HCT116 (cell line): Measurements from ENCODE around the gene GRK1. TPM values are rescaled to one million over a fixed set of nuclear protein-coding genes. Genes with fewer than 3 reads are reported as not detected.

ENCODE experiments used
- ATAC-seq: fragments of 200-7000 bp; cut with Tn5 transposase; 2 replicates; pipeline ENCODE4 v1.9.1; 2020; ENCODE audit warnings: mild to moderate bottlenecking, moderate library complexity
- BruUV-seq: library from RNA; stranded (reverse); fragments of 400-500 nt; replicated peaks from 2 replicates; lab custom pipeline; 2021; lab: Mats Ljungman, UMichigan
- CTCF ChIA-PET: fragments of 300-600 bp; sonication (Branson Sonifier 250); formaldehyde crosslinking; loops from one replicate; lab custom pipeline; 2021; ENCODE audit warnings: antibody characterized with exemption; lab: Charles Lee
- POLR2A ChIA-PET: fragments of 300-600, 350-600 bp; sonication (Branson Sonifier 250); formaldehyde crosslinking; loops from one replicate; lab custom pipeline; 2021; ENCODE audit warnings: antibody characterized with exemption; lab: Charles Lee
- RAD21 ChIA-PET, 2 experiments: fragments of 300-600 bp; sonication (Branson Sonifier 250); formaldehyde crosslinking; loops; one replicate each; lab custom pipeline; 2023; ENCODE audit warnings: low total read pairs in 2 of 2; ENCODE audit not compliant: uncharacterized antibody in 2 of 2, unreplicated experiment in 2 of 2, low non-redundant PET in 1 of 2; lab: Charles Lee
- DNase-seq: peaks from one replicate; pipeline ENCODE4 v3.0.0-alpha.2; 2010; ENCODE audit warnings: low read depth, low spot score
- H2AFZ ChIP-seq: fragments of 200-600 bp; shearing (Covaris generic), sonication (generic); 2 replicates; pipeline ENCODE4 v1.6.1; 2017; ENCODE audit warnings: low read depth, mixed run types, mixed read lengths, antibody characterized with exemption, low read length; ENCODE audit not compliant: poor library complexity, severe bottlenecking
- H3K27ac ChIP-seq: 2 replicates; pipeline ENCODE4 v1.5.1; 2012; ENCODE audit warnings: low read depth, low read length
- H3K27me3 ChIP-seq: fragments of 200-600 bp; sonication (generic); 2 replicates; pipeline ENCODE4 v1.6.1; 2016; ENCODE audit warnings: mixed run types, low read length, mixed read lengths; ENCODE audit not compliant: insufficient read depth
- H3K36me3 ChIP-seq, 2 experiments: fragments of 200-500 bp in 1 of 2; fragments of 200-600 bp in 1 of 2; sonication (Bioruptor generic) in 1 of 2; sonication (generic) in 1 of 2; 2 replicates each; pipeline versions ENCODE4 v1.5.1 to v1.6.1; 2014 to 2016; ENCODE audit warnings: low read length in 2 of 2, inconsistent platforms in 1 of 2, mixed read lengths in 1 of 2, mixed run types in 1 of 2; ENCODE audit not compliant: insufficient read depth in 2 of 2, control insufficient read depth in 1 of 2
- H3K4me1 ChIP-seq, 2 experiments: fragments of 200-600 bp in 1 of 2; sonication (generic) in 1 of 2; 2 replicates each; pipeline versions ENCODE4 v1.5.1 to v1.6.1; 2012 to 2017; ENCODE audit warnings: low read length in 2 of 2, inconsistent platforms in 1 of 2, mild to moderate bottlenecking in 1 of 2, mixed read lengths in 1 of 2, mixed run types in 1 of 2, moderate library complexity in 1 of 2; ENCODE audit not compliant: insufficient read depth in 2 of 2, control insufficient read depth in 1 of 2
- H3K4me2 ChIP-seq: fragments of 200-600 bp; sonication (generic); 2 replicates; pipeline ENCODE4 v1.6.1; 2017; ENCODE audit warnings: mixed run types, low read length, mixed read lengths
- H3K4me3 ChIP-seq, 2 experiments: fragments of 200-600 bp in 1 of 2; sonication (generic) in 1 of 2; replicated peaks in 1 of 2; 2 replicates each; pipeline ENCODE4 v1.5.1; 2011 to 2016; ENCODE audit warnings: low read length in 2 of 2, control low read depth in 1 of 2, low read depth in 1 of 2, mild to moderate bottlenecking in 1 of 2, mixed read lengths in 1 of 2, mixed run types in 1 of 2
- H3K79me2 ChIP-seq: fragments of 200-600 bp; sonication (generic); 2 replicates; pipeline ENCODE4 v1.6.1; 2017; ENCODE audit warnings: mild to moderate bottlenecking, mixed run types, low read length, moderate library complexity, mixed read lengths; ENCODE audit not compliant: insufficient read depth
- H3K9ac ChIP-seq: fragments of 200-600 bp; sonication (generic); 2 replicates; pipeline ENCODE4 v1.6.1; 2016; ENCODE audit warnings: low read length, mixed read lengths
- H3K9me2 ChIP-seq: fragments of 200-600 bp; sonication (generic), shearing (Covaris generic); 2 replicates; pipeline ENCODE4 v1.6.1; 2017; ENCODE audit warnings: mixed run types, mild to moderate bottlenecking, moderate library complexity; ENCODE audit not compliant: insufficient read depth
- H3K9me3 ChIP-seq, 2 experiments: fragments of 200-500 bp in 1 of 2; fragments of 200-600 bp in 1 of 2; sonication (Bioruptor generic) in 1 of 2; sonication (generic) in 1 of 2; 2 replicates each; pipeline ENCODE4 v1.6.1; 2014 to 2017; ENCODE audit warnings: low read length in 2 of 2, mixed read lengths in 2 of 2, inconsistent platforms in 1 of 2, low read depth in 1 of 2, mild to moderate bottlenecking in 1 of 2, mixed run types in 1 of 2, moderate library complexity in 1 of 2; ENCODE audit not compliant: control insufficient read depth in 1 of 2, insufficient read depth in 1 of 2
- H4K20me1 ChIP-seq: fragments of 200-600 bp; sonication (generic), shearing (Covaris generic); 2 replicates; pipeline ENCODE4 v1.6.1; 2017; ENCODE audit warnings: mixed run types, mild to moderate bottlenecking, moderate library complexity; ENCODE audit not compliant: insufficient read depth
- CBX3 ChIP-seq: IDR thresholded peaks from 2 replicates; pipeline ENCODE4 v1.6.1; 2012; ENCODE audit warnings: low read depth
- CEBPB ChIP-seq: IDR thresholded peaks from 2 replicates; pipeline ENCODE4 v1.6.1; 2012; ENCODE audit warnings: low read depth
- EZH2 ChIP-seq: fragments of 200-600 bp; sonication (generic); IDR thresholded peaks from 2 replicates; pipeline ENCODE4 v1.6.1; 2017; ENCODE audit warnings: antibody characterized with exemption, mixed run types
- EZH2phosphoT487 ChIP-seq: fragments of 200-600 bp; IDR thresholded peaks from 2 replicates; pipeline ENCODE4 v1.6.1; 2018; ENCODE audit warnings: antibody characterized with exemption, borderline replicate concordance
- FOSL1 ChIP-seq: IDR thresholded peaks from 2 replicates; pipeline ENCODE4 v1.6.1; 2012; ENCODE audit warnings: low read depth
- POLR2A ChIP-seq: IDR thresholded peaks from 2 replicates; pipeline ENCODE4 v1.7.0; 2011; ENCODE audit warnings: borderline replicate concordance; ENCODE audit not compliant: insufficient read depth, insufficient read length; ENCODE audit errors: extremely low read depth
- RAD21 ChIP-seq: IDR thresholded peaks from 2 replicates; pipeline ENCODE4 v1.6.1; 2012; ENCODE audit warnings: low read depth, mild to moderate bottlenecking
- SIN3A ChIP-seq: IDR thresholded peaks from 2 replicates; pipeline ENCODE4 v1.6.1; 2012; ENCODE audit warnings: low read depth
- SRF ChIP-seq: IDR thresholded peaks from 2 replicates; pipeline ENCODE4 v1.6.1; 2012; ENCODE audit warnings: low read depth
- YY1 ChIP-seq: IDR thresholded peaks from 2 replicates; pipeline ENCODE4 v1.6.1; 2011; ENCODE audit warnings: low read length, low read depth, moderate library complexity, mild to moderate bottlenecking; ENCODE audit not compliant: insufficient replicate concordance; ENCODE audit errors: extremely low read depth
- intact Hi-C: fragments of 100-400 bp; cut with micrococcal nuclease; formaldehyde crosslinking; loops from 2 replicates; pipeline ENCODE4 v1.10.0; 2022
- total RNA-seq: library from RNA; stranded (reverse); gene quantifications from one replicate; pipeline ENCODE4 v1.2.1, GENCODE V29; 2021; ENCODE audit not compliant: unreplicated experiment
- TF ChIP-seq, protein P1 (sequence below): IDR thresholded peaks from 2 replicates; pipeline ENCODE4 v1.6.1; 2012; ENCODE audit warnings: low read depth
- TF ChIP-seq, protein P2 (sequence below): IDR thresholded peaks from 2 replicates; pipeline ENCODE4 v1.6.1; 2012

The GRK1 gene
- total RNA-seq, 1 experiment from 2014 or later: not detected

DNA sequence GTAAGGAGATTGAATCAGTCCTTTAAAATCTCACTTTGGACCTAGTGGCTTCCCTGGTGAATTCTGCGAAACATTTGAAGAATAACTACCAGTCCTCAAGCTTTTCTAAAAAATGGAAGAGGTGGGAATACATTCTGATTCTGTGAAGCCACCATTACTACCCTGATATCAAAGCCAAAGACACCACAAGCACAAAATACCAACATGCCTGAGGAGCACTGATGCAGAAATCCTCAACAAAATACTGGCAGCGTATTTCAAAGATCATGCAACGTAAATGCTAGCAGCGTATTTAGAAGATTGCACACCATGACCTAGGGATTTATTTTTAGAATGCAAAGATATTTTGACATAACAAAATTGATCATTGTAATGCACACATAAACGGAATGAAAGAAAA, 23.4 kb upstream of the GRK1 start:
- Histone ChIP-seq H3K79me2 (no peaks in the 10 kb centered on the region), H3K4me2 (no peak overlapping the region), H3K9me3 (no peaks in the 10 kb centered on the region), H3K9ac (no peak overlapping the region), H3K4me3 (no peak overlapping the region), H4K20me1 (no peaks in the 10 kb centered on the region), H3K27ac (no peak overlapping the region), H3K4me1 (peaks cover 9 to 11% of the 10 kb centered on the region in 2 experiments; a peak in 3 of 4 replicates), H2AFZ (no peak overlapping the region), H3K27me3 (no peaks in the 10 kb centered on the region), H3K36me3 (peaks cover 9 to 19% of the 10 kb centered on the region in 2 experiments; a peak in 2 of 4 replicates), H3K9me2 (no peaks in the 10 kb centered on the region)
- RAD21 ChIA-PET: no interaction called here
- POLR2A ChIA-PET: no interaction called here
- no peak for DNase-seq
- TF ChIP-seq EZH2 (no peak), YY1 (no peak), POLR2A (no peak), EZH2phosphoT487 (no peak)
- TF ChIP-seq, protein P1, sequence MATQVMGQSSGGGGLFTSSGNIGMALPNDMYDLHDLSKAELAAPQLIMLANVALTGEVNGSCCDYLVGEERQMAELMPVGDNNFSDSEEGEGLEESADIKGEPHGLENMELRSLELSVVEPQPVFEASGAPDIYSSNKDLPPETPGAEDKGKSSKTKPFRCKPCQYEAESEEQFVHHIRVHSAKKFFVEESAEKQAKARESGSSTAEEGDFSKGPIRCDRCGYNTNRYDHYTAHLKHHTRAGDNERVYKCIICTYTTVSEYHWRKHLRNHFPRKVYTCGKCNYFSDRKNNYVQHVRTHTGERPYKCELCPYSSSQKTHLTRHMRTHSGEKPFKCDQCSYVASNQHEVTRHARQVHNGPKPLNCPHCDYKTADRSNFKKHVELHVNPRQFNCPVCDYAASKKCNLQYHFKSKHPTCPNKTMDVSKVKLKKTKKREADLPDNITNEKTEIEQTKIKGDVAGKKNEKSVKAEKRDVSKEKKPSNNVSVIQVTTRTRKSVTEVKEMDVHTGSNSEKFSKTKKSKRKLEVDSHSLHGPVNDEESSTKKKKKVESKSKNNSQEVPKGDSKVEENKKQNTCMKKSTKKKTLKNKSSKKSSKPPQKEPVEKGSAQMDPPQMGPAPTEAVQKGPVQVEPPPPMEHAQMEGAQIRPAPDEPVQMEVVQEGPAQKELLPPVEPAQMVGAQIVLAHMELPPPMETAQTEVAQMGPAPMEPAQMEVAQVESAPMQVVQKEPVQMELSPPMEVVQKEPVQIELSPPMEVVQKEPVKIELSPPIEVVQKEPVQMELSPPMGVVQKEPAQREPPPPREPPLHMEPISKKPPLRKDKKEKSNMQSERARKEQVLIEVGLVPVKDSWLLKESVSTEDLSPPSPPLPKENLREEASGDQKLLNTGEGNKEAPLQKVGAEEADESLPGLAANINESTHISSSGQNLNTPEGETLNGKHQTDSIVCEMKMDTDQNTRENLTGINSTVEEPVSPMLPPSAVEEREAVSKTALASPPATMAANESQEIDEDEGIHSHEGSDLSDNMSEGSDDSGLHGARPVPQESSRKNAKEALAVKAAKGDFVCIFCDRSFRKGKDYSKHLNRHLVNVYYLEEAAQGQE: no peak
- intact Hi-C loops: no loop called here
- BruUV-seq: no TSS peak
- CTCF ChIA-PET: no interaction called here
- no peak for ATAC-seq

DNA sequence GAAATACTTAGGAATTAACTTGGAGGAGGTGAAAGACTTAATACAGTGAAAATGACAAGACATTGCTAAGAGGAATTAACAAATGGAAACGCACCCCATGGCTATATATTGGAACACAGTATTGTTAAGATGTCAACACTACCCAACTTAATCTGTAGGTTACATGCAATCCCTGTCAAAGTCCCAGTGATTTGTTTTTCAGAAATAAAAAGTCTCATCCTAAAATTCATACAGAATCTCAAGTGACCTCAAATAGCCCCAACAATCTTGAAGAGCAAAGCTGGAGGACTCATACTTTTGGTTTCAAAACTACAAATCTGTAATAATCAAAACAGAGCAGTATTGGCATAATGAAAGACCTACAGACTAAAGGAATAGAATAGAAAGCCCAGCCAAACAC, 22.2 kb upstream of the GRK1 start:
- Histone ChIP-seq H4K20me1 (no peaks in the 10 kb centered on the region), H3K9me3 (no peaks in the 10 kb centered on the region), H3K36me3 (peaks cover 3 to 10% of the 10 kb centered on the region in 2 experiments; a peak in 2 of 4 replicates), H3K27ac (no peak overlapping the region), H3K4me3 (no peak overlapping the region), H3K4me2 (no peak overlapping the region), H2AFZ (no peak overlapping the region), H3K27me3 (no peaks in the 10 kb centered on the region), H3K4me1 (peaks cover 9 to 11% of the 10 kb centered on the region in 2 experiments; a peak in 3 of 4 replicates), H3K9me2 (no peaks in the 10 kb centered on the region), H3K9ac (no peak overlapping the region), H3K79me2 (no peaks in the 10 kb centered on the region)
- RAD21 ChIA-PET: no interaction called here
- intact Hi-C loops: no loop called here
- CTCF ChIA-PET: no interaction called here
- POLR2A ChIA-PET: no interaction called here
- ATAC-seq: no peak
- DNase-seq: no peak
- no TSS peak for BruUV-seq
- TF ChIP-seq RAD21: no peak
- no peak for TF ChIP-seq CEBPB
- no peak for TF ChIP-seq FOSL1
- TF ChIP-seq POLR2A: no peak
- no peak for TF ChIP-seq SRF
- no peak for TF ChIP-seq EZH2
- no peak for TF ChIP-seq YY1
- TF ChIP-seq, protein P2, sequence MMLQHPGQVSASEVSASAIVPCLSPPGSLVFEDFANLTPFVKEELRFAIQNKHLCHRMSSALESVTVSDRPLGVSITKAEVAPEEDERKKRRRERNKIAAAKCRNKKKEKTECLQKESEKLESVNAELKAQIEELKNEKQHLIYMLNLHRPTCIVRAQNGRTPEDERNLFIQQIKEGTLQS: no peak
- TF ChIP-seq, protein P1: no peak
- no peak for TF ChIP-seq CBX3
- no peak for TF ChIP-seq SIN3A
